Upper lobe of right lung (tissue), 1 donor: Measurements from ENCODE around the gene FBXO8. TPM values are rescaled to one million over a fixed set of nuclear protein-coding genes. Genes with fewer than 3 reads are reported as not detected.

ENCODE experiments used
- ATAC-seq: fragments of 200-7000 bp; cut with Tn5 transposase; one replicate; pipeline ENCODE4 v1.9.1; 2020; ENCODE audit warnings: mild to moderate bottlenecking, moderate library complexity
- DNase-seq: peaks from one replicate; pipeline ENCODE4 v3.0.0-alpha.2; 2020
- H3K27ac ChIP-seq: fragments of 200-600 bp; one replicate; pipeline ENCODE4 v1.8.0; 2022
- H3K27me3 ChIP-seq: fragments of 200-600 bp; one replicate; pipeline ENCODE4 v1.8.0; 2022; ENCODE audit warnings: mild to moderate bottlenecking
- H3K36me3 ChIP-seq: fragments of 200-600 bp; one replicate; pipeline ENCODE4 v1.8.0; 2022
- H3K4me1 ChIP-seq: fragments of 200-600 bp; one replicate; pipeline ENCODE4 v1.8.0; 2022
- H3K4me3 ChIP-seq: fragments of 200-600 bp; one replicate; pipeline ENCODE4 v1.8.0; 2022; ENCODE audit warnings: mild to moderate bottlenecking
- H3K9me3 ChIP-seq: fragments of 200-600 bp; one replicate; pipeline ENCODE4 v1.8.0; 2022
- intact Hi-C: fragments of 100-400 bp; cut with DNase I; formaldehyde crosslinking; loops from one replicate; pipeline ENCODE4 v1.11.0; 2022
- total RNA-seq: library from RNA; stranded (reverse); fragmentation: NEBNext Ultra II Directional; extraction: Animal tissue kit (Norgen Biotek cat#: 25700); gene quantifications from one replicate; pipeline ENCODE4 v1.2.1, GENCODE V29; 2021
- TF ChIP-seq, protein P1 (sequence below): fragments of 200-600 bp; IDR thresholded peaks from one replicate; pipeline ENCODE4 v1.8.0; 2022; ENCODE audit warnings: antibody characterized with exemption
- donor health status: DM: no; HTN: yes; CAD: no; lungs with severe emphysema.

Gene FBXO8
- total RNA-seq, 1 donor from 2014 or later: 33.8 TPM

- Histone ChIP-seq H3K9me3 (no peaks in the 10 kb centered on the region), H3K4me1 (no peaks in the 10 kb centered on the region), H3K27me3 (no peaks in the 10 kb centered on the region), H3K27ac (no peak overlapping the region), H3K4me3 (no peak overlapping the region), H3K36me3 (no peaks in the 10 kb centered on the region)
- intact Hi-C loops: no loop called here
- TF ChIP-seq, protein P1, sequence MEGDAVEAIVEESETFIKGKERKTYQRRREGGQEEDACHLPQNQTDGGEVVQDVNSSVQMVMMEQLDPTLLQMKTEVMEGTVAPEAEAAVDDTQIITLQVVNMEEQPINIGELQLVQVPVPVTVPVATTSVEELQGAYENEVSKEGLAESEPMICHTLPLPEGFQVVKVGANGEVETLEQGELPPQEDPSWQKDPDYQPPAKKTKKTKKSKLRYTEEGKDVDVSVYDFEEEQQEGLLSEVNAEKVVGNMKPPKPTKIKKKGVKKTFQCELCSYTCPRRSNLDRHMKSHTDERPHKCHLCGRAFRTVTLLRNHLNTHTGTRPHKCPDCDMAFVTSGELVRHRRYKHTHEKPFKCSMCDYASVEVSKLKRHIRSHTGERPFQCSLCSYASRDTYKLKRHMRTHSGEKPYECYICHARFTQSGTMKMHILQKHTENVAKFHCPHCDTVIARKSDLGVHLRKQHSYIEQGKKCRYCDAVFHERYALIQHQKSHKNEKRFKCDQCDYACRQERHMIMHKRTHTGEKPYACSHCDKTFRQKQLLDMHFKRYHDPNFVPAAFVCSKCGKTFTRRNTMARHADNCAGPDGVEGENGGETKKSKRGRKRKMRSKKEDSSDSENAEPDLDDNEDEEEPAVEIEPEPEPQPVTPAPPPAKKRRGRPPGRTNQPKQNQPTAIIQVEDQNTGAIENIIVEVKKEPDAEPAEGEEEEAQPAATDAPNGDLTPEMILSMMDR: no peak
- DNase-seq: no peak
- ATAC-seq: no peak
Observed at GRCh38 chr4:174275101-174275500, 8.4 kb downstream of the FBXO8 start.

DNA sequence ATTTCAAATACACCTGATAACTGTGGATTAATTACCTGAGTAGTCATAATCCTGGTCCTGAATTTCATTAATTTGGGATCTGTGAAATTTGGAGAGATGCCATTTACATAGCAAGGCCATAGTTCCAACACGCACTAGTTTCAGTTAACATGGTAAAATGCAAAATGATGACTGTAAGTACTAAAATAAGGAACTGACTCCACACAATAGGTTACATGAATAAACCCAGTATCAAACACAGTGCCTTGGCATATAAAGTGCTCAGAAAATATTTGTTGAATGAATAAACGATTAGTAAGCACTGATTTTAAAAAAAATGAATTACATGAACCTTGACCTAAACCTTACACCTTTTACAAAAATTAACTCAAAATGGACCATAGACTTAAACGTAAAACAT lies 9.0 kb downstream of the FBXO8 start:
- Histone ChIP-seq H3K36me3 (no peaks in the 10 kb centered on the region), H3K4me1 (no peaks in the 10 kb centered on the region), H3K4me3 (no peak overlapping the region), H3K27ac (no peak overlapping the region), H3K9me3 (no peaks in the 10 kb centered on the region), H3K27me3 (no peaks in the 10 kb centered on the region)
- ATAC-seq (no peak), DNase-seq (no peak)
- TF ChIP-seq, protein P1: no peak
- intact Hi-C loops: no loop called here

DNA sequence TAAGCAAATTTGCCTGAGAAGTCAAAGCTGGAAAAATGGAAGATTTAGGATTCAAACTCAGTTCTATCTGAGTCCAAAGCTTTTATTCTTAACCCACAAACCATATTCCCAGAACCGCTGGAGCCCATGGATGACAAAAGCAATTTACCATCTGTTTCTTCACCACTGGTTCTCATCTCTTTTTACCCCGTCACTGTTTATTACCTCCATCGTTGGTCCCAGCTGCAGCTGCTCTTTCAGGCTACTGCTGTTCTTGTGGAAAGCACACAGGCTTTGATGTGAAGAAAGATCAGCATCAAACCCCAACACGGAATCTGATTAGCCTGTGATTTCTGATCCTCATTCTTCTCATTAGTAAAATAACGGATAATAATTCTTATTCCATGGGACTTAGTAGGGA lies 9.5 kb downstream of the FBXO8 start:
- Histone ChIP-seq H3K4me3 (no peak overlapping the region), H3K27ac (no peak overlapping the region), H3K36me3 (no peaks in the 10 kb centered on the region), H3K27me3 (no peaks in the 10 kb centered on the region), H3K4me1 (no peaks in the 10 kb centered on the region), H3K9me3 (no peaks in the 10 kb centered on the region)
- no peak for DNase-seq
- intact Hi-C loops: no loop called here
- no peak for ATAC-seq
- TF ChIP-seq, protein P1: no peak

- Histone ChIP-seq H3K27me3 (no peaks in the 10 kb centered on the region), H3K4me1 (no peaks in the 10 kb centered on the region), H3K36me3 (peaks cover 8% of the 10 kb centered on the region), H3K4me3 (no peak overlapping the region), H3K9me3 (no peaks in the 10 kb centered on the region), H3K27ac (no peak overlapping the region)
- intact Hi-C loops: no loop called here
- DNase-seq (no peak), ATAC-seq (no peak)
- TF ChIP-seq, protein P1: no peak
Observed at GRCh38 chr4:174266416-174266815, 17.1 kb downstream of the FBXO8 start.

- no peak overlapping the region for H3K4me3 ChIP-seq
- TF ChIP-seq, protein P1: no peak
- peaks cover 8% of the 10 kb centered on the region for H3K36me3 ChIP-seq
- no peaks in the 10 kb centered on the region for H3K4me1 ChIP-seq
- no peaks in the 10 kb centered on the region for H3K9me3 ChIP-seq
- no peak for ATAC-seq
- no peak overlapping the region for H3K27ac ChIP-seq
- DNase-seq: no peak
- intact Hi-C loops: no loop called here
- no peaks in the 10 kb centered on the region for H3K27me3 ChIP-seq
Observed at GRCh38 chr4:174265916-174266315, 17.6 kb downstream of the FBXO8 start.

GRCh38 chr4:174263445-174263736 lies 20.1 kb downstream of the FBXO8 start:
- H3K27me3 ChIP-seq: no peaks in the 10 kb centered on the region
- no peak overlapping the region for H3K27ac ChIP-seq
- DNase-seq: no peak
- intact Hi-C loops: no loop called here
- H3K4me1 ChIP-seq: no peaks in the 10 kb centered on the region
- H3K4me3 ChIP-seq: no peak overlapping the region
- TF ChIP-seq, protein P1: no peak
- no peaks in the 10 kb centered on the region for H3K9me3 ChIP-seq
- no peak for ATAC-seq
- H3K36me3 ChIP-seq: peaks cover 19% of the 10 kb centered on the region
